Measurements from ENCODE around the gene FBXO28.

Gene FBXO28

GRCh38 chr1:224159541-224159940, 45.6 kb downstream of the FBXO28 start:
- DNase-seq (ENCODE audit: low read depth): no peak

- DNase-seq (ENCODE audit: low read depth): no peak
These were observed 46.3 kb downstream of the FBXO28 start for GRCh38 chr1:224160171-224160682.

GRCh38 chr1:224162768-224163167, 48.9 kb downstream of the FBXO28 start:
- DNase-seq (ENCODE audit: low read depth): no peak

GRCh38 chr1:224163311-224163710, 49.4 kb downstream of the FBXO28 start:
- DNase-seq (ENCODE audit: low read depth): no peak

- DNase-seq (ENCODE audit: low read depth): no peak
These were observed 55.0 kb downstream of the FBXO28 start for GRCh38 chr1:224168859-224169380.

GRCh38 chr1:224169718-224170270, 55.9 kb downstream of the FBXO28 start:
- DNase-seq (ENCODE audit: low read depth): no peak

- DNase-seq (ENCODE audit: low read depth): no peak
These were observed 56.4 kb downstream of the FBXO28 start for GRCh38 chr1:224170343-224170742.

- DNase-seq (ENCODE audit: low read depth): no peak
These were observed 57.0 kb downstream of the FBXO28 start for GRCh38 chr1:224170748-224171478.

GRCh38 chr1:224172229-224172628, 58.3 kb downstream of the FBXO28 start:
- DNase-seq (ENCODE audit: low read depth): no peak

GRCh38 chr1:224173523-224173922, 59.6 kb downstream of the FBXO28 start:
- DNase-seq (ENCODE audit: low read depth): no peak

GRCh38 chr1:224175617-224176016, 61.7 kb downstream of the FBXO28 start:
- no peak for DNase-seq (ENCODE audit: low read depth)

GRCh38 chr1:224177356-224177999, 63.6 kb downstream of the FBXO28 start:
- DNase-seq (ENCODE audit: low read depth): no peak

- DNase-seq (ENCODE audit: low read depth): no peak
These were observed 65.0 kb downstream of the FBXO28 start for GRCh38 chr1:224178894-224179293.

- no peak for DNase-seq (ENCODE audit: low read depth)
These were observed 67.0 kb downstream of the FBXO28 start for GRCh38 chr1:224180783-224181452.

- DNase-seq (ENCODE audit: low read depth): no peak
These were observed 67.5 kb downstream of the FBXO28 start for GRCh38 chr1:224181453-224181810.

- no peak for DNase-seq (ENCODE audit: low read depth)
These were observed 68.3 kb downstream of the FBXO28 start for GRCh38 chr1:224182057-224182865.

- DNase-seq (ENCODE audit: low read depth): peak; percentile 42
These were observed 69.1 kb downstream of the FBXO28 start, which contains the start of gene DEGS1 for GRCh38 chr1:224182866-224183590. Gene DEGS1, plus strand, starts transcription at chr1:224183240. Its CDS starts 97 bp downstream, at chr1:224183337.

- no peak for DNase-seq (ENCODE audit: low read depth)
These were observed 69.8 kb downstream of the FBXO28 start for GRCh38 chr1:224183591-224184312.

- DNase-seq (ENCODE audit: low read depth): no peak
These were observed 71.3 kb downstream of the FBXO28 start for GRCh38 chr1:224185208-224185607.

GRCh38 chr1:224188286-224188685, 74.4 kb downstream of the FBXO28 start:
- DNase-seq (ENCODE audit: low read depth): no peak

Data from stimulated activated CD8-positive, alpha-beta memory T cell treated with anti-CD3 and anti-CD28 coated beads, Interleukin-7, amount 100 ng/mL, for 24 hours (primary cell).